H1 (cell line): Measurements from ENCODE around the gene CYTH1. TPM values are rescaled to one million over a fixed set of nuclear protein-coding genes. Genes with fewer than 3 reads are reported as not detected.

Experiments used
- CTCF ChIA-PET: fragments of 300-600 bp; sonication (Branson Sonifier 250); formaldehyde crosslinking; loops from one replicate; lab custom pipeline; 2021; ENCODE audit not compliant: partially characterized antibody; lab: Charles Lee
- POLR2A ChIA-PET: fragments of 300-600 bp; sonication (Branson Sonifier 250); formaldehyde crosslinking; loops from one replicate; lab custom pipeline; 2021; ENCODE audit warnings: inconsistent platforms; ENCODE audit not compliant: partially characterized antibody; lab: Charles Lee
- DNase-seq, 2 experiments: peaks; one replicate each; pipeline versions ENCODE4 v3.0.0 to v3.0.0-alpha.2; 2010 to 2022; ENCODE audit warnings: low spot score in 2 of 2, low read depth in 1 of 2, mixed read lengths in 1 of 2
- FAIRE-seq: peaks from 2 replicates; lab custom pipeline; 2011; peaks lifted over from hg19 to GRCh38; lab: Jason Lieb, UNC
- H2AFZ ChIP-seq: 2 replicates; pipeline ENCODE4 v1.8.1; 2012; ENCODE audit warnings: low read length, inconsistent platforms
- H2AK5ac ChIP-seq: 2 replicates; pipeline ENCODE4 v1.6.1; 2013; ENCODE audit warnings: low read depth, low read length
- H2BK120ac ChIP-seq: replicated peaks from 2 replicates; pipeline ENCODE3; 2013; ENCODE audit warnings: low read depth, low read length, inconsistent platforms
- H2BK12ac ChIP-seq: 2 replicates; pipeline ENCODE4 v1.6.1; 2013; ENCODE audit warnings: low read depth, low read length
- H2BK15ac ChIP-seq: 2 replicates; pipeline ENCODE4 v1.6.1; 2013; ENCODE audit warnings: low read length
- H2BK20ac ChIP-seq: 2 replicates; pipeline ENCODE4 v1.6.1; 2013; ENCODE audit warnings: low read length
- H2BK5ac ChIP-seq: 2 replicates; pipeline ENCODE4 v1.6.1; 2013; ENCODE audit warnings: low read depth, low read length
- H3K14ac ChIP-seq: 2 replicates; pipeline ENCODE4 v1.6.1; 2013; ENCODE audit warnings: inconsistent platforms; ENCODE audit not compliant: insufficient read length
- H3K18ac ChIP-seq: 2 replicates; pipeline ENCODE4 v1.6.1; 2013; ENCODE audit warnings: low read length; ENCODE audit errors: extremely low read depth
- H3K23ac ChIP-seq: 2 replicates; pipeline ENCODE4 v1.6.1; 2013; ENCODE audit warnings: inconsistent platforms; ENCODE audit not compliant: insufficient read length
- H3K23me2 ChIP-seq: 2 replicates; pipeline ENCODE4 v1.6.1; 2013; ENCODE audit warnings: low read depth, low read length
- H3K27ac ChIP-seq: 2 replicates; pipeline ENCODE4 v1.6.1; 2011; ENCODE audit warnings: low read depth, low read length, inconsistent platforms
- H3K27me3 ChIP-seq, 4 experiments: replicated peaks in 1 of 4; 1 replicate in 1 of 4; 2 replicates in 3 of 4; pipeline versions ENCODE4 v1.6.1 to v1.8.1; 2011 to 2013; ENCODE audit warnings: low read length in 3 of 4, mild to moderate bottlenecking in 3 of 4, inconsistent platforms in 2 of 4, mixed read lengths in 2 of 4, moderate library complexity in 1 of 4; ENCODE audit not compliant: control insufficient read depth in 3 of 4, insufficient read depth in 3 of 4; ENCODE audit errors: extremely low read depth in 1 of 4
- H3K36me3 ChIP-seq, 4 experiments: 2 replicates each; pipeline versions ENCODE4 v1.6.1 to v1.8.1; 2011 to 2013; ENCODE audit warnings: mild to moderate bottlenecking in 4 of 4, low read length in 3 of 4, moderate library complexity in 2 of 4, control low read depth in 1 of 4, inconsistent platforms in 1 of 4; ENCODE audit not compliant: insufficient read depth in 4 of 4, control insufficient read depth in 2 of 4
- H3K4ac ChIP-seq: replicated peaks from 2 replicates; pipeline ENCODE3; 2013; ENCODE audit warnings: low read length, low read depth, mixed read lengths, inconsistent platforms; ENCODE audit not compliant: insufficient read length
- H3K4me1 ChIP-seq, 4 experiments: replicated peaks in 1 of 4; 1 replicate in 1 of 4; 2 replicates in 3 of 4; pipeline versions ENCODE4 v1.6.1 to v1.8.1; 2011 to 2013; ENCODE audit warnings: low read length in 3 of 4, inconsistent platforms in 2 of 4, mixed read lengths in 1 of 4; ENCODE audit not compliant: insufficient read depth in 4 of 4, control insufficient read depth in 3 of 4
- H3K4me2 ChIP-seq, 2 experiments: 2 replicates each; pipeline versions ENCODE4 v1.6.1 to v1.8.1; 2011 to 2013; ENCODE audit warnings: low read depth in 2 of 2, low read length in 2 of 2, control low read depth in 1 of 2, inconsistent platforms in 1 of 2, mild to moderate bottlenecking in 1 of 2; ENCODE audit not compliant: insufficient read depth in 1 of 2
- H3K4me3 ChIP-seq, 4 experiments: fragments of 200-600, 300-600 bp in 1 of 4; sonication (generic), shearing (Covaris generic), sonication (Bioruptor Twin) in 1 of 4; 2 replicates each; pipeline versions ENCODE4 v1.5.1 to v1.8.1; 2011 to 2016; ENCODE audit warnings: low read length in 4 of 4, low read depth in 3 of 4, control low read depth in 2 of 4, inconsistent platforms in 2 of 4, mild to moderate bottlenecking in 2 of 4, mixed read lengths in 1 of 4, moderate library complexity in 1 of 4; ENCODE audit not compliant: insufficient read depth in 2 of 4; ENCODE audit errors: extremely low read depth in 1 of 4
- H3K56ac ChIP-seq: replicated peaks from 2 replicates; pipeline ENCODE3; 2013; ENCODE audit warnings: low read depth, mild to moderate bottlenecking, mixed read lengths, low read length, inconsistent platforms; ENCODE audit not compliant: insufficient read length
- H3K79me1 ChIP-seq: 2 replicates; pipeline ENCODE4 v1.6.1; 2013; ENCODE audit warnings: low read depth, low read length, control low read depth
- H3K79me2 ChIP-seq, 2 experiments: 2 replicates each; pipeline versions ENCODE4 v1.6.1 to v1.8.1; 2012 to 2013; ENCODE audit warnings: low read length in 2 of 2, mild to moderate bottlenecking in 2 of 2, inconsistent platforms in 1 of 2; ENCODE audit not compliant: insufficient read depth in 2 of 2, control insufficient read depth in 1 of 2
- H3K9ac ChIP-seq, 4 experiments: replicated peaks in 1 of 4; 1 replicate in 1 of 4; 2 replicates in 3 of 4; pipeline versions ENCODE4 v1.6.1 to v1.8.1; 2011 to 2013; ENCODE audit warnings: low read depth in 3 of 4, low read length in 3 of 4, control low read depth in 2 of 4, mild to moderate bottlenecking in 2 of 4, moderate library complexity in 2 of 4, inconsistent platforms in 1 of 4; ENCODE audit errors: extremely low read depth in 1 of 4
- H3K9me3 ChIP-seq, 2 experiments: 2 replicates each; pipeline versions ENCODE4 v1.6.1 to v1.8.1; 2012 to 2013; ENCODE audit warnings: mild to moderate bottlenecking in 2 of 2, moderate library complexity in 2 of 2, control low read depth in 1 of 2, inconsistent platforms in 1 of 2, low read depth in 1 of 2, low read length in 1 of 2, mixed read lengths in 1 of 2; ENCODE audit not compliant: insufficient read depth in 2 of 2
- H4K20me1 ChIP-seq, 2 experiments: replicated peaks in 1 of 2; 2 replicates each; pipeline versions ENCODE3 to v1.8.1; 2011 to 2013; ENCODE audit warnings: inconsistent platforms in 2 of 2, low read length in 2 of 2, mild to moderate bottlenecking in 1 of 2; ENCODE audit not compliant: insufficient read depth in 2 of 2, control insufficient read depth in 1 of 2
- H4K5ac ChIP-seq: 2 replicates; pipeline ENCODE4 v1.6.1; 2013; ENCODE audit warnings: low read length, low read depth, mixed read lengths, inconsistent platforms; ENCODE audit not compliant: insufficient read length
- H4K8ac ChIP-seq: 2 replicates; pipeline ENCODE4 v1.8.0; 2013; ENCODE audit warnings: mild to moderate bottlenecking, moderate library complexity, low read length, inconsistent platforms; ENCODE audit not compliant: insufficient read depth; ENCODE audit errors: extremely low read depth
- H4K91ac ChIP-seq: replicated peaks from 2 replicates; pipeline ENCODE3; 2013; ENCODE audit warnings: low read length, mixed read lengths, inconsistent platforms; ENCODE audit not compliant: insufficient read length
- WGBS, 2 experiments: shearing (Covaris generic) in 1 of 2; methylation state at CpG; one replicate each; pipeline versions ENCODE4 v1.1.6 to v1.1.7; 2013 to 2015; ENCODE audit warnings: low lambda C conversion rate in 2 of 2, mixed read lengths in 2 of 2, inconsistent platforms in 1 of 2, low coverage in 1 of 2, missing lambda C conversion rate in 1 of 2; ENCODE audit not compliant: insufficient replicate concordance in 2 of 2, insufficient coverage in 1 of 2, insufficient read length in 1 of 2; ENCODE audit errors: extremely low coverage in 1 of 2, missing lambda C conversion rate in 1 of 2; 5-methylcytosine and 5-hydroxymethylcytosine counted together
- polyA plus RNA-seq, 7 experiments: library from polyadenylated mRNA; depleted of rRNA in 3 of 7; stranded (reverse) in 5 of 7; unstranded in 2 of 7; fragments of >200 nt in 5 of 7; fragments of 200-250 nt in 2 of 7; gene quantifications; 1 replicate in 5 of 7; 2 replicates in 1 of 7; 4 replicates in 1 of 7; pipeline versions ENCODE4 v1.2.1 to v1.2.3, GENCODE V29; 2011 to 2013; ENCODE audit warnings: missing spikeins in 2 of 7, mixed read lengths in 2 of 7
- total RNA-seq: library from RNA; stranded (reverse); fragmentation: NEBNext Ultra II Directional; extraction: Animal tissue kit (Norgen Biotek cat#: 25700); gene quantifications from 2 replicates; pipeline ENCODE4 v1.2.1, GENCODE V29; 2021
- TF ChIP-seq, protein P1 (sequence below), 3 experiments: IDR thresholded peaks; 1 replicate in 2 of 3; 2 replicates in 1 of 3; pipeline versions ENCODE4 v1.5.1 to v1.6.1; 2011; ENCODE audit warnings: low read length in 3 of 3, mild to moderate bottlenecking in 3 of 3, inconsistent platforms in 2 of 3, low read depth in 1 of 3, moderate library complexity in 1 of 3; ENCODE audit not compliant: insufficient read depth in 1 of 3; ENCODE audit errors: control extremely low read depth in 1 of 3

CYTH1 gene
- total and polyA plus RNA-seq, 2 of the 8 experiments (the other 6 are each of a cell fraction or from before 2014, with no cell fraction given): 12.8 to 14.8 TPM

DNA sequence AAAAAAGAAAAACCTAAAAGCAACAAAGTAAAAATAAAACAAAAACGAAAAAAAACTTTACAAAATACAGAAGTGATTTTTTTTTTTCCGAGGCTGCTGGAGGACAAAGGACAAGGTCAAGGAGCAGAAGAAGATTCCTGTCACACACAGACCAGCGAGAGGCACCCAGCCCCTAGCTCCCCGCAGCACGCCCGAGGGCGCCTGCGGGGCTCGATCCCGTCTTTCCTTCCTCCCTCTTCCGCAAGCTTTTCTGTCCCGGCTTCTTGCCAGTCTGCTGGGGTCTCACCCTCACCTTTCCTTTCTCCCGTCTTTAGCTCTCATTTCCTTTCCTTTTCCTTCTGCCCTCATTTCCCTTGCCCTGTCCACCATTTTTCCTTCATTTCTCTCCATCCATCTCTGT lies 138.7 kb downstream of the CYTH1 start:
- no peak overlapping the region for H3K14ac ChIP-seq
- DNase-seq: no peak
- no peaks in the 10 kb centered on the region for H3K79me1 ChIP-seq
- no peak overlapping the region for H3K56ac ChIP-seq
- no peak overlapping the region for H4K8ac ChIP-seq
- no peak overlapping the region for H2BK120ac ChIP-seq
- no peak overlapping the region for H3K4ac ChIP-seq
- H4K91ac ChIP-seq: no peak overlapping the region
- no peak overlapping the region for H2BK5ac ChIP-seq
- H2BK12ac ChIP-seq: no peak overlapping the region
- H3K36me3 ChIP-seq: no peaks in the 10 kb centered on the region
- no peak overlapping the region for H3K23ac ChIP-seq
- H3K9me3 ChIP-seq: no peaks in the 10 kb centered on the region
- peaks cover 3% of the 10 kb centered on the region; the same call in 1 of the 2 replicates for H3K23me2 ChIP-seq
- H3K79me2 ChIP-seq: no peaks in the 10 kb centered on the region
- no peak overlapping the region for H2BK20ac ChIP-seq
- no peak overlapping the region for H2BK15ac ChIP-seq
- H2AK5ac ChIP-seq: no peak overlapping the region
- ChIA-PET CTCF (no interaction called here), POLR2A (no interaction called here)
- H3K4me3 ChIP-seq: no peak overlapping the region
- no peak overlapping the region for H2AFZ ChIP-seq
- H3K27ac ChIP-seq: no peak overlapping the region
- no peak overlapping the region for H3K18ac ChIP-seq
- no peak overlapping the region for H4K5ac ChIP-seq
- TF ChIP-seq, protein P1, sequence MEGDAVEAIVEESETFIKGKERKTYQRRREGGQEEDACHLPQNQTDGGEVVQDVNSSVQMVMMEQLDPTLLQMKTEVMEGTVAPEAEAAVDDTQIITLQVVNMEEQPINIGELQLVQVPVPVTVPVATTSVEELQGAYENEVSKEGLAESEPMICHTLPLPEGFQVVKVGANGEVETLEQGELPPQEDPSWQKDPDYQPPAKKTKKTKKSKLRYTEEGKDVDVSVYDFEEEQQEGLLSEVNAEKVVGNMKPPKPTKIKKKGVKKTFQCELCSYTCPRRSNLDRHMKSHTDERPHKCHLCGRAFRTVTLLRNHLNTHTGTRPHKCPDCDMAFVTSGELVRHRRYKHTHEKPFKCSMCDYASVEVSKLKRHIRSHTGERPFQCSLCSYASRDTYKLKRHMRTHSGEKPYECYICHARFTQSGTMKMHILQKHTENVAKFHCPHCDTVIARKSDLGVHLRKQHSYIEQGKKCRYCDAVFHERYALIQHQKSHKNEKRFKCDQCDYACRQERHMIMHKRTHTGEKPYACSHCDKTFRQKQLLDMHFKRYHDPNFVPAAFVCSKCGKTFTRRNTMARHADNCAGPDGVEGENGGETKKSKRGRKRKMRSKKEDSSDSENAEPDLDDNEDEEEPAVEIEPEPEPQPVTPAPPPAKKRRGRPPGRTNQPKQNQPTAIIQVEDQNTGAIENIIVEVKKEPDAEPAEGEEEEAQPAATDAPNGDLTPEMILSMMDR (IDR thresholded peaks at IDR 0.05; ENCODE audit: control extremely low read depth in 1 of 3, insufficient read depth in 1 of 3, low read depth in 1 of 3, low read length in 3 of 3): no peak
- no peaks in the 10 kb centered on the region for H4K20me1 ChIP-seq
- no peak for FAIRE-seq
- H3K4me1 ChIP-seq: no peaks in the 10 kb centered on the region
- 90% methylated on average over 13 of the region's 13 CpGs; no CpG with 5 or more reads in 1 of the 2 experiments for WGBS, 2 experiments
- H3K27me3 ChIP-seq: no peaks in the 10 kb centered on the region
- no peak overlapping the region for H3K9ac ChIP-seq
- H3K4me2 ChIP-seq: no peak overlapping the region
